ENCODE data around the gene DGKI.

DNA sequence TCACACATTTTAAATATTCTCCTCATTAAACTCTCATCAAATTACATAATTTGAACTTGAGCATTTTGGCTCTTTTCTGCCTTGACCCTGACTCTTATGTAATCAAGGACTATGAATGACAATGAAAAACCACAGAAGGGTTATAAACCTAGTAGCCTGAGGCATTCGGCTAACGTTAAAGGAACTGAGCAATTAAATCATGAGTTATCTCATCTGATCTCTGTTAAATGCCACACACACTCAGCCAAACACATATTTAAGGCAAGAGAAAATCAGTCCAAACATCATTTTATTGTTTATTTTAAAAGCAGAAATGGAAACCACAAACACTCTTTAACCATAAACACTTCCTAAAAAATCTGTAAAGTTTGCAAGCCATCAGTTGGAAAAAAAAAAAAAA, 204.3 kb downstream of the DGKI start:
- TF ChIP-seq, protein P1, sequence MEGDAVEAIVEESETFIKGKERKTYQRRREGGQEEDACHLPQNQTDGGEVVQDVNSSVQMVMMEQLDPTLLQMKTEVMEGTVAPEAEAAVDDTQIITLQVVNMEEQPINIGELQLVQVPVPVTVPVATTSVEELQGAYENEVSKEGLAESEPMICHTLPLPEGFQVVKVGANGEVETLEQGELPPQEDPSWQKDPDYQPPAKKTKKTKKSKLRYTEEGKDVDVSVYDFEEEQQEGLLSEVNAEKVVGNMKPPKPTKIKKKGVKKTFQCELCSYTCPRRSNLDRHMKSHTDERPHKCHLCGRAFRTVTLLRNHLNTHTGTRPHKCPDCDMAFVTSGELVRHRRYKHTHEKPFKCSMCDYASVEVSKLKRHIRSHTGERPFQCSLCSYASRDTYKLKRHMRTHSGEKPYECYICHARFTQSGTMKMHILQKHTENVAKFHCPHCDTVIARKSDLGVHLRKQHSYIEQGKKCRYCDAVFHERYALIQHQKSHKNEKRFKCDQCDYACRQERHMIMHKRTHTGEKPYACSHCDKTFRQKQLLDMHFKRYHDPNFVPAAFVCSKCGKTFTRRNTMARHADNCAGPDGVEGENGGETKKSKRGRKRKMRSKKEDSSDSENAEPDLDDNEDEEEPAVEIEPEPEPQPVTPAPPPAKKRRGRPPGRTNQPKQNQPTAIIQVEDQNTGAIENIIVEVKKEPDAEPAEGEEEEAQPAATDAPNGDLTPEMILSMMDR (conservative IDR thresholded peaks at IDR 0.05 in 1 of 2, IDR thresholded peaks at IDR 0.05 in 1 of 2; ENCODE audit: low read depth in 1 of 2, low read length in 2 of 2): no peak
- TF ChIP-seq EZH2 (IDR thresholded peaks at IDR 0.05; ENCODE audit: low read length, missing control alignments): no peak
